GM18909 (cell line): ENCODE results near the gene ODF2.
A peak's percentile ranks its signal among the peaks of the same experiment; 100 is the strongest.
"Not testable (repeated sequence)": the region's sequence is repeated elsewhere in the genome, so short reads cannot be mapped to it uniquely, and the experiment has no call there.

Experiments
- ATAC-seq: cut with Tn5 transposase; IDR thresholded peaks from one replicate; pipeline ENCODE4 v1.9.1; 2021; ENCODE audit warnings: mild to moderate bottlenecking; ENCODE audit not compliant: unreplicated experiment, poor library complexity

Gene ODF2

GRCh38 chr9:128455849-128456612 is at the start of gene ODF2:
Gene ODF2 (plus strand): TSS chr9:128456006. CDS start chr9:128456092, 86 bp downstream.
- peak; percentile 85 for ATAC-seq

- no peak for ATAC-seq
These were observed 48.9 kb upstream of the ODF2 start for GRCh38 chr9:128406848-128407391.

- no peak for ATAC-seq
These were observed 46.8 kb upstream of the ODF2 start for GRCh38 chr9:128408963-128409431.

GRCh38 chr9:128409450-128409849 is 46.4 kb upstream of the ODF2 start:
- ATAC-seq, result no peak

- no peak for ATAC-seq
These were observed 45.8 kb upstream of the ODF2 start for GRCh38 chr9:128409978-128410377.

GRCh38 chr9:128411364-128412119 is 44.3 kb upstream of the ODF2 start:
- ATAC-seq, result no peak

- ATAC-seq, result no peak
These were observed 43.6 kb upstream of the ODF2 start for GRCh38 chr9:128412120-128412790.

- ATAC-seq, result not testable (repeated sequence)
These were observed 42.1 kb upstream of the ODF2 start for GRCh38 chr9:128413728-128414127.

GRCh38 chr9:128414461-128414860 is 41.3 kb upstream of the ODF2 start:
- no peak for ATAC-seq

GRCh38 chr9:128415281-128415680 is 40.5 kb upstream of the ODF2 start:
- no peak for ATAC-seq

GRCh38 chr9:128416014-128416413 is 39.8 kb upstream of the ODF2 start:
- no peak for ATAC-seq

GRCh38 chr9:128416432-128417019 is 39.3 kb upstream of the ODF2 start:
- no peak for ATAC-seq

- ATAC-seq, result no peak
These were observed 36.5 kb upstream of the ODF2 start for GRCh38 chr9:128419061-128419925.

GRCh38 chr9:128420060-128420650 is 35.7 kb upstream of the ODF2 start:
- ATAC-seq, result peak; percentile 68

GRCh38 chr9:128420651-128421481 is 34.9 kb upstream of the ODF2 start, which contains the start of gene CERCAM:
Gene CERCAM (plus strand): TSS chr9:128420857. CDS start chr9:128420878, 21 bp downstream.
- ATAC-seq, result peak; percentile 73

GRCh38 chr9:128421482-128421996 is 34.3 kb upstream of the ODF2 start:
- no peak for ATAC-seq

- ATAC-seq, result not testable (repeated sequence)
These were observed 33.6 kb upstream of the ODF2 start for GRCh38 chr9:128422022-128422782.
